ENCODE data around the gene TES. TPM values are rescaled to one million over a fixed set of nuclear protein-coding genes. Genes with fewer than 3 reads are reported as not detected.

TES gene
- total RNA-seq, 2 experiments from 2014 or later: 74.0 to 76.4 TPM

- no peak for DNase-seq
- CTCF ChIA-PET: interaction anchor here (0.8 kb wide), 1 partner anchor 13 kb away, joined by 3 read pairs; no protein-coding TSS in a partner anchor
- intact Hi-C loops (cut with micrococcal nuclease): no loop called here
- Mint-ChIP-seq H3K27me3 (ENCODE audit: low read depth) (no peaks in the 10 kb centered on the region), H3K4me1 (ENCODE audit: low read depth) (no peaks in the 10 kb centered on the region), H3K4me3 (no peak overlapping the region), H3K36me3 (ENCODE audit: low read depth) (no peaks in the 10 kb centered on the region), H3K27ac (no peak overlapping the region), H3K9me3 (no peaks in the 10 kb centered on the region)
Observed at GRCh38 chr7:116194115-116194514, 16.2 kb upstream of the TES start.

GRCh38 chr7:116195451-116195850 lies 14.9 kb upstream of the TES start:
- H3K27me3 Mint-ChIP-seq (ENCODE audit: low read depth): no peaks in the 10 kb centered on the region
- no peaks in the 10 kb centered on the region for H3K36me3 Mint-ChIP-seq (ENCODE audit: low read depth)
- no peaks in the 10 kb centered on the region for H3K4me1 Mint-ChIP-seq (ENCODE audit: low read depth)
- no peak overlapping the region for H3K4me3 Mint-ChIP-seq
- H3K27ac Mint-ChIP-seq: no peak overlapping the region
- CTCF ChIA-PET: interaction anchor here (0.7 to 0.9 kb wide), 2 partner anchors 15 to 395 kb away, joined by 3 read pairs; no protein-coding TSS in a partner anchor
- no peak for DNase-seq
- no peaks in the 10 kb centered on the region for H3K9me3 Mint-ChIP-seq
- intact Hi-C loops (cut with micrococcal nuclease): no loop called here

- Mint-ChIP-seq H3K27me3 (ENCODE audit: low read depth) (no peaks in the 10 kb centered on the region), H3K36me3 (ENCODE audit: low read depth) (no peaks in the 10 kb centered on the region), H3K9me3 (no peaks in the 10 kb centered on the region), H3K4me3 (no peak overlapping the region), H3K4me1 (ENCODE audit: low read depth) (no peaks in the 10 kb centered on the region), H3K27ac (no peak overlapping the region)
- CTCF ChIA-PET: interaction anchor here (0.6 to 2.3 kb wide), 2 partner anchors 17 to 935 kb away, joined by 3 to 10 read pairs; no protein-coding TSS in a partner anchor
- no peak for DNase-seq
- intact Hi-C loops (cut with micrococcal nuclease): no loop called here
Observed at GRCh38 chr7:116196947-116197346, 13.4 kb upstream of the TES start.

GRCh38 chr7:116197360-116197759 lies 13.0 kb upstream of the TES start:
- H3K9me3 Mint-ChIP-seq: no peaks in the 10 kb centered on the region
- no peak for DNase-seq
- no peaks in the 10 kb centered on the region for H3K27me3 Mint-ChIP-seq (ENCODE audit: low read depth)
- H3K36me3 Mint-ChIP-seq (ENCODE audit: low read depth): no peaks in the 10 kb centered on the region
- CTCF ChIA-PET: interaction anchor here (0.6 to 4.1 kb wide), 4 partner anchors 17 to 935 kb away, joined by 3 to 17 read pairs (median 6); no protein-coding TSS in a partner anchor
- no peak overlapping the region for H3K27ac Mint-ChIP-seq
- intact Hi-C loops (cut with micrococcal nuclease): no loop called here
- no peak overlapping the region for H3K4me3 Mint-ChIP-seq
- H3K4me1 Mint-ChIP-seq (ENCODE audit: low read depth): no peaks in the 10 kb centered on the region

GRCh38 chr7:116198748-116199410 lies 11.5 kb upstream of the TES start:
- Mint-ChIP-seq H3K4me1 (ENCODE audit: low read depth) (no peaks in the 10 kb centered on the region), H3K36me3 (ENCODE audit: low read depth) (no peaks in the 10 kb centered on the region), H3K4me3 (no peak overlapping the region), H3K9me3 (no peaks in the 10 kb centered on the region), H3K27ac (no peak overlapping the region), H3K27me3 (ENCODE audit: low read depth) (no peaks in the 10 kb centered on the region)
- intact Hi-C loops (cut with micrococcal nuclease): no loop called here
- CTCF ChIA-PET: interaction anchor here (1.3 to 4.1 kb wide), 5 partner anchors 10 to 60 kb away, joined by 3 to 17 read pairs (median 4); no protein-coding TSS in a partner anchor
- no peak for DNase-seq

- intact Hi-C loops (cut with micrococcal nuclease): no loop called here
- Mint-ChIP-seq H3K9me3 (no peaks in the 10 kb centered on the region), H3K27ac (no peak overlapping the region), H3K36me3 (ENCODE audit: low read depth) (no peaks in the 10 kb centered on the region), H3K4me3 (no peak overlapping the region), H3K27me3 (ENCODE audit: low read depth) (no peaks in the 10 kb centered on the region), H3K4me1 (ENCODE audit: low read depth) (no peaks in the 10 kb centered on the region)
- no peak for DNase-seq
- CTCF ChIA-PET: interaction anchor here (0.8 to 4.1 kb wide), 4 partner anchors 21 to 41 kb away, joined by 3 to 17 read pairs (median 4); no protein-coding TSS in a partner anchor
Observed at GRCh38 chr7:116200963-116201362, 9.4 kb upstream of the TES start.

GRCh38 chr7:116206141-116206540 lies 4.2 kb upstream of the TES start:
- intact Hi-C loops (cut with micrococcal nuclease): no loop called here
- no peak for DNase-seq
- no peaks in the 10 kb centered on the region for H3K27me3 Mint-ChIP-seq (ENCODE audit: low read depth)
- CTCF ChIA-PET: interaction anchor here (0.9 to 2.2 kb wide), 3 partner anchors 25 to 29 kb away, joined by 4 to 10 read pairs (median 7); no protein-coding TSS in a partner anchor
- no peak overlapping the region for H3K4me3 Mint-ChIP-seq
- no peak overlapping the region for H3K27ac Mint-ChIP-seq
- peaks cover 2% of the 10 kb centered on the region for H3K9me3 Mint-ChIP-seq
- peaks cover 1% of the 10 kb centered on the region for H3K36me3 Mint-ChIP-seq (ENCODE audit: low read depth)
- H3K4me1 Mint-ChIP-seq (ENCODE audit: low read depth): peaks cover 12% of the 10 kb centered on the region

- Mint-ChIP-seq H3K4me1 (ENCODE audit: low read depth) (peaks cover 23% of the 10 kb centered on the region), H3K9me3 (peaks cover 2% of the 10 kb centered on the region), H3K4me3 (no peak overlapping the region), H3K27me3 (ENCODE audit: low read depth) (no peaks in the 10 kb centered on the region), H3K27ac (no peak overlapping the region), H3K36me3 (ENCODE audit: low read depth) (peaks cover 1% of the 10 kb centered on the region)
- DNase-seq: no peak
- CTCF ChIA-PET: interaction anchor here (0.6 to 1.7 kb wide), 7 partner anchors 10 to 46 kb away, joined by 3 to 8 read pairs (median 5); no protein-coding TSS in a partner anchor
- intact Hi-C loops (cut with micrococcal nuclease): no loop called here
Observed at GRCh38 chr7:116208919-116209318, 1.4 kb upstream of the TES start.

GRCh38 chr7:116209561-116210070 lies 723 bp upstream of the TES start:
- peaks cover 27% of the 10 kb centered on the region for H3K4me1 Mint-ChIP-seq (ENCODE audit: low read depth)
- peaks cover 2% of the 10 kb centered on the region for H3K9me3 Mint-ChIP-seq
- no peaks in the 10 kb centered on the region for H3K27me3 Mint-ChIP-seq (ENCODE audit: low read depth)
- DNase-seq: peak; percentile 53
- intact Hi-C loops (cut with micrococcal nuclease): loop anchor here (1.0 to 10.0 kb wide), 8 partner anchors 29 to 1975 kb away; partner anchors contain the start of genes CAPZA2, LSM8, MDFIC and ST7
- H3K36me3 Mint-ChIP-seq (ENCODE audit: low read depth): peaks cover 1% of the 10 kb centered on the region
- H3K4me3 Mint-ChIP-seq: peak overlapping the region; percentile 65
- H3K27ac Mint-ChIP-seq: peak overlapping the region; percentile 73
- CTCF ChIA-PET: interaction anchor here (0.7 to 2.8 kb wide), 10 partner anchors 15 to 33 kb away, joined by 3 to 27 read pairs (median 6); no protein-coding TSS in a partner anchor

GRCh38 chr7:116211006-116211912 lies 920 bp downstream of the TES start:
- intact Hi-C loops (cut with micrococcal nuclease): loop anchor here (1.0 to 10.0 kb wide), 9 partner anchors 13 to 1974 kb away; partner anchors contain the start of genes LSM8, MDFIC and ST7
- H3K4me3 Mint-ChIP-seq: peak overlapping the region; percentile 87
- H3K9me3 Mint-ChIP-seq: peaks cover 2% of the 10 kb centered on the region
- CTCF ChIA-PET: interaction anchor here (0.6 to 2.8 kb wide), 8 partner anchors 8 to 661 kb away, joined by 3 to 27 read pairs (median 6); no protein-coding TSS in a partner anchor
- peaks cover 42% of the 10 kb centered on the region for H3K4me1 Mint-ChIP-seq (ENCODE audit: low read depth)
- DNase-seq: peak; percentile 87
- H3K36me3 Mint-ChIP-seq (ENCODE audit: low read depth): peaks cover 1% of the 10 kb centered on the region
- H3K27me3 Mint-ChIP-seq (ENCODE audit: low read depth): no peaks in the 10 kb centered on the region
- peak overlapping the region; percentile 97 for H3K27ac Mint-ChIP-seq

GRCh38 chr7:116211913-116212596 lies 1.7 kb downstream of the TES start:
- peak overlapping the region; percentile 87 for H3K4me3 Mint-ChIP-seq
- H3K9me3 Mint-ChIP-seq: peaks cover 2% of the 10 kb centered on the region
- CTCF ChIA-PET: interaction anchor here (0.6 to 2.8 kb wide), 6 partner anchors 19 to 661 kb away, joined by 3 to 27 read pairs (median 10); no protein-coding TSS in a partner anchor
- peaks cover 45% of the 10 kb centered on the region for H3K4me1 Mint-ChIP-seq (ENCODE audit: low read depth)
- intact Hi-C loops (cut with micrococcal nuclease): loop anchor here (1.0 to 10.0 kb wide), 9 partner anchors 12 to 1973 kb away; partner anchors contain the start of genes LSM8, MDFIC and ST7
- peak; percentile 31 for DNase-seq
- peaks cover 1% of the 10 kb centered on the region for H3K36me3 Mint-ChIP-seq (ENCODE audit: low read depth)
- H3K27ac Mint-ChIP-seq: peak overlapping the region; percentile 97
- no peaks in the 10 kb centered on the region for H3K27me3 Mint-ChIP-seq (ENCODE audit: low read depth)

Data from activated naive CD4-positive, alpha-beta T cell treated with anti-CD3 and anti-CD28 coated beads for 36 hours (primary cell).